Aorta (tissue), 5 donors: Measurements from ENCODE around the gene C1orf174. TPM values are rescaled to one million over a fixed set of nuclear protein-coding genes. Genes with fewer than 3 reads are reported as not detected.

Experiments used
- ATAC-seq: fragments of 200-7000 bp; cut with Tn5 transposase; one replicate; pipeline ENCODE4 v1.9.1; 2022; ENCODE audit warnings: moderate library complexity; ENCODE audit not compliant: low FRiP score
- DNase-seq, 2 donors: peaks; one replicate each; pipeline ENCODE4 v3.0.0-alpha.2; 2020
- H3K27ac ChIP-seq, 2 donors: one replicate each; pipeline ENCODE4 v1.5.1; 2013; ENCODE audit warnings: low read length in 2 of 2, mild to moderate bottlenecking in 2 of 2, moderate library complexity in 2 of 2, control low read depth in 1 of 2, inconsistent platforms in 1 of 2, low read depth in 1 of 2
- H3K27me3 ChIP-seq, 2 donors: one replicate each; pipeline ENCODE4 v1.6.1; 2013; ENCODE audit warnings: control low read depth in 1 of 2, low read length in 1 of 2, mild to moderate bottlenecking in 1 of 2, moderate library complexity in 1 of 2; ENCODE audit not compliant: insufficient read depth in 2 of 2, control insufficient read depth in 1 of 2
- H3K36me3 ChIP-seq, 2 donors: one replicate each; pipeline ENCODE4 v1.6.1; 2013; ENCODE audit warnings: control low read depth in 1 of 2, low read length in 1 of 2, mild to moderate bottlenecking in 1 of 2; ENCODE audit not compliant: insufficient read depth in 2 of 2, control insufficient read depth in 1 of 2
- H3K4me1 ChIP-seq, 2 donors: one replicate each; pipeline ENCODE4 v1.6.1; 2013; ENCODE audit warnings: low read length in 2 of 2, control low read depth in 1 of 2, mild to moderate bottlenecking in 1 of 2, moderate library complexity in 1 of 2; ENCODE audit not compliant: insufficient read depth in 2 of 2, control insufficient read depth in 1 of 2
- H3K4me3 ChIP-seq, 2 donors: one replicate each; pipeline ENCODE4 v1.5.1; 2013; ENCODE audit warnings: low read length in 2 of 2, control low read depth in 1 of 2, mild to moderate bottlenecking in 1 of 2
- H3K9me3 ChIP-seq: one replicate; pipeline ENCODE4 v1.6.1; 2013; ENCODE audit warnings: mild to moderate bottlenecking, low read length; ENCODE audit not compliant: control insufficient read depth
- WGBS, 2 donors: extraction: QIAGEN DNeasy Blood & Tissue Kit; methylation state at CpG; one replicate each; pipeline ENCODE4 v1.1.7; 2013; 5-methylcytosine and 5-hydroxymethylcytosine counted together
- intact Hi-C, 2 donors: fragments of 100-400 bp; cut with DNase I; formaldehyde crosslinking; loops; one replicate each; pipeline versions ENCODE4 v1.14.2 to v1.15.0; 2022
- polyA plus RNA-seq, 2 donors: library from polyadenylated mRNA; stranded (reverse); fragments of 200-250 nt; gene quantifications; one replicate each; pipeline ENCODE4 v1.2.3, GENCODE V29; 2013
- total RNA-seq, 2 donors: library from RNA; stranded (reverse); fragmentation: NEBNext Ultra II Directional; extraction: Animal tissue kit (Norgen Biotek cat#: 25700); gene quantifications; one replicate each; pipeline ENCODE4 v1.2.1, GENCODE V29; 2021
- donor health status: healthy with polysubstance abuse.
- donor health status: Bipolar disorder and iron deficiency.
- donor health status: DM: no; HTN: no; CAD: no.
- donor health status: DM: no; HTN: no; CAD: no.
- donor health status: DM: yes; HTN: yes; CAD: no.

The C1orf174 gene
- total and polyA plus RNA-seq, 4 donors = 12.6 to 19.8 (median 16.1) TPM

GRCh38 chr1:3942416-3943122 lies 42.5 kb upstream of the C1orf174 start:
- 81 to 84% methylated on average over 17 of the region's 17 CpGs for WGBS, 2 donors
- DNase-seq (no peak), ATAC-seq (no peak)
- peaks cover 3% of the 10 kb centered on the region for H3K9me3 ChIP-seq
- intact Hi-C loops = no loop called here
- H3K27ac ChIP-seq = no peak overlapping the region
- no peaks in the 10 kb centered on the region for H3K4me1 ChIP-seq
- H3K36me3 ChIP-seq = no peaks in the 10 kb centered on the region
- H3K27me3 ChIP-seq = no peaks in the 10 kb centered on the region
- H3K4me3 ChIP-seq = no peak overlapping the region

GRCh38 chr1:3940754-3941345 lies 40.8 kb upstream of the C1orf174 start:
- Histone ChIP-seq H3K4me3 (no peak overlapping the region), H3K36me3 (no peaks in the 10 kb centered on the region), H3K27ac (no peak overlapping the region), H3K27me3 (no peaks in the 10 kb centered on the region), H3K4me1 (no peaks in the 10 kb centered on the region), H3K9me3 (peaks cover 3% of the 10 kb centered on the region)
- DNase-seq = no peak
- no peak for ATAC-seq
- WGBS, 2 donors = 55 to 57% methylated on average over 12 of the region's 12 CpGs
- intact Hi-C loops = no loop called here

- intact Hi-C loops = no loop called here
- Histone ChIP-seq H3K27ac (no peak overlapping the region), H3K9me3 (peaks cover 4% of the 10 kb centered on the region), H3K36me3 (no peaks in the 10 kb centered on the region), H3K27me3 (no peaks in the 10 kb centered on the region), H3K4me3 (no peak overlapping the region), H3K4me1 (no peaks in the 10 kb centered on the region)
- ATAC-seq (no peak), DNase-seq (no peak)
- WGBS, 2 donors = 53 to 55% methylated on average over 15 of the region's 15 CpGs
Measured at GRCh38 chr1:3940081-3940753, 40.1 kb upstream of the C1orf174 start.

GRCh38 chr1:3939242-3940080 lies 39.4 kb upstream of the C1orf174 start:
- H3K36me3 ChIP-seq = no peaks in the 10 kb centered on the region
- 73 to 82% methylated on average over 12 of the region's 12 CpGs for WGBS, 2 donors
- H3K9me3 ChIP-seq = peaks cover 4% of the 10 kb centered on the region
- intact Hi-C loops = no loop called here
- H3K4me3 ChIP-seq = no peak overlapping the region
- DNase-seq (no peak), ATAC-seq (no peak)
- H3K27me3 ChIP-seq = no peaks in the 10 kb centered on the region
- H3K4me1 ChIP-seq = no peaks in the 10 kb centered on the region
- H3K27ac ChIP-seq = no peak overlapping the region

- WGBS, 2 donors = 73 to 76% methylated on average over 21 of the region's 21 CpGs
- Histone ChIP-seq H3K4me1 (no peaks in the 10 kb centered on the region), H3K36me3 (no peaks in the 10 kb centered on the region), H3K27me3 (no peaks in the 10 kb centered on the region), H3K9me3 (peaks cover 1% of the 10 kb centered on the region), H3K4me3 (no peak overlapping the region), H3K27ac (no peak overlapping the region)
- ATAC-seq = no peak
- intact Hi-C loops = no loop called here
- DNase-seq = no peak
Measured at GRCh38 chr1:3932156-3932919, 32.3 kb upstream of the C1orf174 start.

- intact Hi-C loops = no loop called here
- DNase-seq (no peak), ATAC-seq (no peak)
- H3K27ac ChIP-seq = no peak overlapping the region
- no peaks in the 10 kb centered on the region for H3K27me3 ChIP-seq
- H3K9me3 ChIP-seq = peaks cover 1% of the 10 kb centered on the region
- WGBS, 2 donors = 73 to 75% methylated on average over 17 of the region's 17 CpGs
- no peaks in the 10 kb centered on the region for H3K36me3 ChIP-seq
- H3K4me1 ChIP-seq = no peaks in the 10 kb centered on the region
- no peak overlapping the region for H3K4me3 ChIP-seq
Measured at GRCh38 chr1:3931007-3931912, 31.2 kb upstream of the C1orf174 start.

GRCh38 chr1:3930301-3931006 lies 30.4 kb upstream of the C1orf174 start:
- no peak for DNase-seq
- no peak overlapping the region for H3K4me3 ChIP-seq
- H3K9me3 ChIP-seq = peaks cover under 1% of the 10 kb centered on the region
- no peaks in the 10 kb centered on the region for H3K36me3 ChIP-seq
- H3K27me3 ChIP-seq = no peaks in the 10 kb centered on the region
- ATAC-seq = no peak
- no peaks in the 10 kb centered on the region for H3K4me1 ChIP-seq
- intact Hi-C loops = no loop called here
- H3K27ac ChIP-seq = no peak overlapping the region
- 71 to 73% methylated on average over 10 of the region's 10 CpGs for whole genome bisulfite sequencing, 2 donors
